ENCODE results near the gene THTPA. TPM values are rescaled to one million over a fixed set of nuclear protein-coding genes. Genes with fewer than 3 reads are reported as not detected.
A peak's percentile ranks its signal among the peaks of the same experiment; 100 is the strongest.

Gene THTPA
- total RNA-seq, 2 donors from 2014 or later = 9.0 to 21.0 TPM

DNA sequence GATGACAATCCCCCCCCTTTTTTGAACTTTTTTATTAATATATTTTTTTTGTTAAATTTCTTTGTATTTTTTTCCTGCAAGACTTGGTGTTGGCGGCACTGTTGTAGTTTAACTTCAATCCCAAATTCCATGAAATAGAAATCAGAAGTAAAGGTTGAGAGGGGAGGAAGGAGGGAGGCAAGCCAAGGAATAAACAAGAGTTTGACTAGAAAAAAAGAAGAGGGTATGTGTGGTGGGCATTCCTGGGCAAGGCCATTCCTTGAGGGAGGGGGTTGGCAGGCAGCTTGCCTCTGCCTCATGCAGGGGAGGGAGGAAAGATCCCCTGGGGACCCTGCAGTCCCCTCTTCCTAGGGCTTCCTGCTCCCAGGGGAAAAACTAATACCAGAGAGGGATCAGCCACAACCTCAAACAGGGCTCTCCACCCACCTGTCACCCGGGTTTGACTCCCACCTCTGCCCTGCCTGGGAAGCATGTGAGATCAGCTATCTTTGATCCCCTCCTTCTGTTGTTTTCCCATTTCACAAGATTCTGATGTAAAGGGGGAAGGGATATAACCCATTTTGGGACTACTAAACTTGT lies 12.0 kb downstream of the THTPA start:
- Histone ChIP-seq H3K4me1 (no peaks in the 10 kb centered on the region), H3K9me3 (no peaks in the 10 kb centered on the region), H3K36me3 (no peaks in the 10 kb centered on the region), H3K9ac (ENCODE audit: low read depth in 2 of 2, low read length in 2 of 2) (peak overlapping the region in 1 of 2 donors; percentile 82), H3K27me3 (no peaks in the 10 kb centered on the region), H3K27ac (peak overlapping the region; percentile 79), H3K4me3 (peak overlapping the region; percentile 77)
- no peak for DNase-seq
- intact Hi-C loops (cut with DNase I) = no loop called here
- TF ChIP-seq, protein P1, sequence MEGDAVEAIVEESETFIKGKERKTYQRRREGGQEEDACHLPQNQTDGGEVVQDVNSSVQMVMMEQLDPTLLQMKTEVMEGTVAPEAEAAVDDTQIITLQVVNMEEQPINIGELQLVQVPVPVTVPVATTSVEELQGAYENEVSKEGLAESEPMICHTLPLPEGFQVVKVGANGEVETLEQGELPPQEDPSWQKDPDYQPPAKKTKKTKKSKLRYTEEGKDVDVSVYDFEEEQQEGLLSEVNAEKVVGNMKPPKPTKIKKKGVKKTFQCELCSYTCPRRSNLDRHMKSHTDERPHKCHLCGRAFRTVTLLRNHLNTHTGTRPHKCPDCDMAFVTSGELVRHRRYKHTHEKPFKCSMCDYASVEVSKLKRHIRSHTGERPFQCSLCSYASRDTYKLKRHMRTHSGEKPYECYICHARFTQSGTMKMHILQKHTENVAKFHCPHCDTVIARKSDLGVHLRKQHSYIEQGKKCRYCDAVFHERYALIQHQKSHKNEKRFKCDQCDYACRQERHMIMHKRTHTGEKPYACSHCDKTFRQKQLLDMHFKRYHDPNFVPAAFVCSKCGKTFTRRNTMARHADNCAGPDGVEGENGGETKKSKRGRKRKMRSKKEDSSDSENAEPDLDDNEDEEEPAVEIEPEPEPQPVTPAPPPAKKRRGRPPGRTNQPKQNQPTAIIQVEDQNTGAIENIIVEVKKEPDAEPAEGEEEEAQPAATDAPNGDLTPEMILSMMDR (IDR thresholded peaks at IDR 0.05) = no peak

DNA sequence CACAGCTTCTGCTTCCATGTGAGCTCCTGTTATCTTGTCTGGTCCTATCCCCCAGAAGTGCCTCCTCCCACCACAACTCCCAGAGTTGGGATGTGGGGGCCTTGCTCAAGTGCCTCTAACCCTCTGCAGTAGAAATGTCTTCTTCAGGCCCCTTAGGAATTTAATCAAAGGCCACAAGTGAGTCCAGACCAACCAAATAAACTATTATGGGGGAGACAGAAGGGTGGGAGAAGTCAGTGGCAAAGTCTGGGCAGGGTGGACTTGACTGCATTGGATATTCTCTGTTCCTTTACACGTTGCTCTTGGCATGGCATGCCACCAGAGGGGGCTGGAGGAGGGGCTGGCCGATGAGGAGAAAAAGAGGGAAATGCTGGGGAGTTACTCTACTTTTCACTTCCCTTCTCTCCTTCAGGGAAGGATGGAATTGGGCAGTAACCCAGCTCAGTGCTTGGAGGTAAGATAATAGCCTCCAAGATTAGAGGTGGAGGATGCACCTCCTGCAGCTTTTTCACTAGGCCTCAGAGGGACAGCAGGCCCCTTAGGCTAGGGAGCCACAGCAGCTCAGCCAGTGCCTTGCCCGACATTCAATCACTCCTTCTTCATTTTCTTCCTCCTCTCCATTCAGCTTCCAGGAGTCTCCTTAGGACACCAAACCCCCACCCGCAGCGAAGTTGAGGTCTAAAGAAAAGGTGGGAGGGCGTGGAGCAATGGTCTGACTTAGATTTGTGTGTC lies 12.7 kb downstream of the THTPA start:
- Histone ChIP-seq H3K4me3 (no peak overlapping the region), H3K36me3 (no peaks in the 10 kb centered on the region), H3K4me1 (no peaks in the 10 kb centered on the region), H3K27me3 (no peaks in the 10 kb centered on the region), H3K9ac (ENCODE audit: low read depth in 2 of 2, low read length in 2 of 2) (no peak overlapping the region), H3K27ac (no peak overlapping the region), H3K9me3 (no peaks in the 10 kb centered on the region)
- TF ChIP-seq, protein P1 (IDR thresholded peaks at IDR 0.05) = peak; percentile 10
- DNase-seq = no peak
- intact Hi-C loops (cut with DNase I) = no loop called here

DNA sequence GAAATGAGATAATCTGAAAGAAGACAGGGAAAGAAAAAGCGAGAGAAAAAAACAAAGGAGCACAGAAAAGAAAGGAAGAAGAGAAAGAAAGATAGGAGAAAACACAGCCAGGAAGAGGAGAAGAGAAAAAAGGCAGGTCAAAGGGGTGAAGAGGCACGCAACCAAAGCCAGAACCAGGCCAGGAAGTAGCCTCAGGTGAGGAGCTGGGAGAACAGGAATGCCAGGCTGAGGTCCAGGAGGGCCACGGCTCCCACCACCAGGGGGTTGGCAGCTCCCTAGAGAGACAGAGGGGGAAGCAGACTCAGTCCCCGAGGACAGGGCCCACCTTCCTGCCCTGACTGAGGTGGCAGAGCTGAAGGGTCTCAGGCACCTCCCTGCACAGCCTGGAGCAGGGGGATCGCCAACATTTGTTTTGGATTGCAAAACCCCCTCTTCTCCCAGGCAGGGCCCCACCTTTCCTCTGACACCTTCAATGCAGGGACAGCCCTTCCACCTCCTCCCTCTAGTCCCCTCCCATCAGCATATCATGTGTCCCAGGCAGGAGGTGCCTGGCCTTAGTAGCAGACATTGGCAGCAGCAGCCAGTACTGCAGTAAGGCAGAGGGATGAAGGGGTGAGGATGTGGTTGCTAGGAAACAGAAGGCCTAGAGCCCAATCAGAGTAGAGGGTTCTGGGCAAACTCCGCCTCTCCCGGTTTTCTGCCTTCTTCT lies 13.5 kb downstream of the THTPA start:
- intact Hi-C loops (cut with DNase I) = no loop called here
- Histone ChIP-seq H3K9ac (ENCODE audit: low read depth in 2 of 2, low read length in 2 of 2) (no peak overlapping the region), H3K27me3 (no peaks in the 10 kb centered on the region), H3K9me3 (no peaks in the 10 kb centered on the region), H3K4me3 (no peak overlapping the region), H3K4me1 (no peaks in the 10 kb centered on the region), H3K36me3 (no peaks in the 10 kb centered on the region), H3K27ac (no peak overlapping the region)
- peak; percentile 19 for DNase-seq
- TF ChIP-seq, protein P1 (IDR thresholded peaks at IDR 0.05) = no peak

DNA sequence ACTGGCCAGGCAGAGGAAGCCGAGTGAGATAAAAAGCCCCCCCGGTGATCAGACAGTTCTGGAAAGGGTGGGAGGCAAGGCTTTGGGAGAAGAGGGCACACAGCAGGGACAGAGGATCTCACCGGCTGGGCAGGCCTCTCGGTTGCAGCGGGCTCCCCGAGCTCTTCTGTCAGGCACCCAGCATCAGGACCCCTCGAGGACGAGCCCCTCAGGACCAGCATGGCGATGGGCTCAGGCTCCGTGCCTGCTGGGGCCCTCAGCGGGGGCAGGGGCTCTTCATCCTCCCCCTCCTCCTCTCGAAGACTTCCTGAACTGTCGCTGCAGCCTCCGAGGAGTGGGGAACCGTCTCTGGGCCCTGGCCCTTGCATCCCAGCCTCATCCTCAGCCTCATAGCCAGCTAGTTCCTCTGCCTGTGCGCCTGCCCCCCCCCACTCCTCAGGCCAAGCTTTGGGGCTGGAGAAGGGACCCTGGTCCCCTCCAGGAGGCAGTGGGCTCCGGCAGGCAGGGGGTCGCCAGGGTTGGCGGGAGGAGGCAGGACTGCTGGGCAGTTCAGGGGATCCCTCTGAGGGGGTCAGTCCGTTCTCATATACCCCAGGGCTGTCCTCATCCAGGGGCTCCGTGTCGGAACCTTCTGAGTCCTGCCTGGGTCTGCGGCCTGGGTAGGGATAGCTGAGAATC lies 14.9 kb downstream of the THTPA start:
- DNase-seq = no peak
- Histone ChIP-seq H3K36me3 (no peaks in the 10 kb centered on the region), H3K9me3 (no peaks in the 10 kb centered on the region), H3K4me1 (no peaks in the 10 kb centered on the region), H3K27me3 (peaks cover 9% of the 10 kb centered on the region), H3K27ac (no peak overlapping the region), H3K4me3 (no peak overlapping the region), H3K9ac (ENCODE audit: low read depth in 2 of 2, low read length in 2 of 2) (no peak overlapping the region)
- intact Hi-C loops (cut with DNase I) = no loop called here
- TF ChIP-seq, protein P1 (IDR thresholded peaks at IDR 0.05) = no peak

All from colonic mucosa (tissue), 4 donors.